H1 (cell line): Measurements from ENCODE around the gene PAX5. TPM values are rescaled to one million over a fixed set of nuclear protein-coding genes. Genes with fewer than 3 reads are reported as not detected.

ENCODE experiments used
- CTCF ChIA-PET: fragments of 300-600 bp; sonication (Branson Sonifier 250); formaldehyde crosslinking; loops from one replicate; lab custom pipeline; 2021; ENCODE audit not compliant: partially characterized antibody; lab: Charles Lee
- POLR2A ChIA-PET: fragments of 300-600 bp; sonication (Branson Sonifier 250); formaldehyde crosslinking; loops from one replicate; lab custom pipeline; 2021; ENCODE audit warnings: inconsistent platforms; ENCODE audit not compliant: partially characterized antibody; lab: Charles Lee
- DNase-seq, 2 experiments: peaks; one replicate each; pipeline versions ENCODE4 v3.0.0 to v3.0.0-alpha.2; 2010 to 2022; ENCODE audit warnings: low spot score in 2 of 2, low read depth in 1 of 2, mixed read lengths in 1 of 2
- FAIRE-seq: peaks from 2 replicates; lab custom pipeline; 2011; peaks lifted over from hg19 to GRCh38; lab: Jason Lieb, UNC
- H2AFZ ChIP-seq: 2 replicates; pipeline ENCODE4 v1.8.1; 2012; ENCODE audit warnings: low read length, inconsistent platforms
- H2AK5ac ChIP-seq: 2 replicates; pipeline ENCODE4 v1.6.1; 2013; ENCODE audit warnings: low read depth, low read length
- H2BK120ac ChIP-seq: replicated peaks from 2 replicates; pipeline ENCODE3; 2013; ENCODE audit warnings: low read depth, low read length, inconsistent platforms
- H2BK12ac ChIP-seq: 2 replicates; pipeline ENCODE4 v1.6.1; 2013; ENCODE audit warnings: low read depth, low read length
- H2BK15ac ChIP-seq: 2 replicates; pipeline ENCODE4 v1.6.1; 2013; ENCODE audit warnings: low read length
- H2BK20ac ChIP-seq: 2 replicates; pipeline ENCODE4 v1.6.1; 2013; ENCODE audit warnings: low read length
- H2BK5ac ChIP-seq: 2 replicates; pipeline ENCODE4 v1.6.1; 2013; ENCODE audit warnings: low read depth, low read length
- H3K14ac ChIP-seq: 2 replicates; pipeline ENCODE4 v1.6.1; 2013; ENCODE audit warnings: inconsistent platforms; ENCODE audit not compliant: insufficient read length
- H3K18ac ChIP-seq: 2 replicates; pipeline ENCODE4 v1.6.1; 2013; ENCODE audit warnings: low read length; ENCODE audit errors: extremely low read depth
- H3K23ac ChIP-seq: 2 replicates; pipeline ENCODE4 v1.6.1; 2013; ENCODE audit warnings: inconsistent platforms; ENCODE audit not compliant: insufficient read length
- H3K23me2 ChIP-seq: 2 replicates; pipeline ENCODE4 v1.6.1; 2013; ENCODE audit warnings: low read depth, low read length
- H3K27ac ChIP-seq: 2 replicates; pipeline ENCODE4 v1.6.1; 2011; ENCODE audit warnings: low read depth, low read length, inconsistent platforms
- H3K27me3 ChIP-seq, 4 experiments: replicated peaks in 1 of 4; 1 replicate in 1 of 4; 2 replicates in 3 of 4; pipeline versions ENCODE4 v1.6.1 to v1.8.1; 2011 to 2013; ENCODE audit warnings: low read length in 3 of 4, mild to moderate bottlenecking in 3 of 4, inconsistent platforms in 2 of 4, mixed read lengths in 2 of 4, moderate library complexity in 1 of 4; ENCODE audit not compliant: control insufficient read depth in 3 of 4, insufficient read depth in 3 of 4; ENCODE audit errors: extremely low read depth in 1 of 4
- H3K36me3 ChIP-seq, 4 experiments: 2 replicates each; pipeline versions ENCODE4 v1.6.1 to v1.8.1; 2011 to 2013; ENCODE audit warnings: mild to moderate bottlenecking in 4 of 4, low read length in 3 of 4, moderate library complexity in 2 of 4, control low read depth in 1 of 4, inconsistent platforms in 1 of 4; ENCODE audit not compliant: insufficient read depth in 4 of 4, control insufficient read depth in 2 of 4
- H3K4ac ChIP-seq: replicated peaks from 2 replicates; pipeline ENCODE3; 2013; ENCODE audit warnings: low read length, low read depth, mixed read lengths, inconsistent platforms; ENCODE audit not compliant: insufficient read length
- H3K4me1 ChIP-seq, 4 experiments: replicated peaks in 1 of 4; 1 replicate in 1 of 4; 2 replicates in 3 of 4; pipeline versions ENCODE4 v1.6.1 to v1.8.1; 2011 to 2013; ENCODE audit warnings: low read length in 3 of 4, inconsistent platforms in 2 of 4, mixed read lengths in 1 of 4; ENCODE audit not compliant: insufficient read depth in 4 of 4, control insufficient read depth in 3 of 4
- H3K4me2 ChIP-seq, 2 experiments: 2 replicates each; pipeline versions ENCODE4 v1.6.1 to v1.8.1; 2011 to 2013; ENCODE audit warnings: low read depth in 2 of 2, low read length in 2 of 2, control low read depth in 1 of 2, inconsistent platforms in 1 of 2, mild to moderate bottlenecking in 1 of 2; ENCODE audit not compliant: insufficient read depth in 1 of 2
- H3K4me3 ChIP-seq, 4 experiments: fragments of 200-600, 300-600 bp in 1 of 4; sonication (generic), shearing (Covaris generic), sonication (Bioruptor Twin) in 1 of 4; 2 replicates each; pipeline versions ENCODE4 v1.5.1 to v1.8.1; 2011 to 2016; ENCODE audit warnings: low read length in 4 of 4, low read depth in 3 of 4, control low read depth in 2 of 4, inconsistent platforms in 2 of 4, mild to moderate bottlenecking in 2 of 4, mixed read lengths in 1 of 4, moderate library complexity in 1 of 4; ENCODE audit not compliant: insufficient read depth in 2 of 4; ENCODE audit errors: extremely low read depth in 1 of 4
- H3K56ac ChIP-seq: replicated peaks from 2 replicates; pipeline ENCODE3; 2013; ENCODE audit warnings: low read depth, mild to moderate bottlenecking, mixed read lengths, low read length, inconsistent platforms; ENCODE audit not compliant: insufficient read length
- H3K79me1 ChIP-seq: 2 replicates; pipeline ENCODE4 v1.6.1; 2013; ENCODE audit warnings: low read depth, low read length, control low read depth
- H3K79me2 ChIP-seq, 2 experiments: 2 replicates each; pipeline versions ENCODE4 v1.6.1 to v1.8.1; 2012 to 2013; ENCODE audit warnings: low read length in 2 of 2, mild to moderate bottlenecking in 2 of 2, inconsistent platforms in 1 of 2; ENCODE audit not compliant: insufficient read depth in 2 of 2, control insufficient read depth in 1 of 2
- H3K9ac ChIP-seq, 4 experiments: replicated peaks in 1 of 4; 1 replicate in 1 of 4; 2 replicates in 3 of 4; pipeline versions ENCODE4 v1.6.1 to v1.8.1; 2011 to 2013; ENCODE audit warnings: low read depth in 3 of 4, low read length in 3 of 4, control low read depth in 2 of 4, mild to moderate bottlenecking in 2 of 4, moderate library complexity in 2 of 4, inconsistent platforms in 1 of 4; ENCODE audit errors: extremely low read depth in 1 of 4
- H3K9me3 ChIP-seq, 2 experiments: 2 replicates each; pipeline versions ENCODE4 v1.6.1 to v1.8.1; 2012 to 2013; ENCODE audit warnings: mild to moderate bottlenecking in 2 of 2, moderate library complexity in 2 of 2, control low read depth in 1 of 2, inconsistent platforms in 1 of 2, low read depth in 1 of 2, low read length in 1 of 2, mixed read lengths in 1 of 2; ENCODE audit not compliant: insufficient read depth in 2 of 2
- H4K20me1 ChIP-seq, 2 experiments: replicated peaks in 1 of 2; 2 replicates each; pipeline versions ENCODE3 to v1.8.1; 2011 to 2013; ENCODE audit warnings: inconsistent platforms in 2 of 2, low read length in 2 of 2, mild to moderate bottlenecking in 1 of 2; ENCODE audit not compliant: insufficient read depth in 2 of 2, control insufficient read depth in 1 of 2
- H4K5ac ChIP-seq: 2 replicates; pipeline ENCODE4 v1.6.1; 2013; ENCODE audit warnings: low read length, low read depth, mixed read lengths, inconsistent platforms; ENCODE audit not compliant: insufficient read length
- H4K8ac ChIP-seq: 2 replicates; pipeline ENCODE4 v1.8.0; 2013; ENCODE audit warnings: mild to moderate bottlenecking, moderate library complexity, low read length, inconsistent platforms; ENCODE audit not compliant: insufficient read depth; ENCODE audit errors: extremely low read depth
- H4K91ac ChIP-seq: replicated peaks from 2 replicates; pipeline ENCODE3; 2013; ENCODE audit warnings: low read length, mixed read lengths, inconsistent platforms; ENCODE audit not compliant: insufficient read length
- BRCA1 ChIP-seq: IDR thresholded peaks from 2 replicates; pipeline ENCODE4 v1.6.1; 2012; ENCODE audit warnings: low read depth, low read length, improper control_type of control experiment
- FOSL1 ChIP-seq: IDR thresholded peaks from 2 replicates; pipeline ENCODE4 v1.6.1; 2011; ENCODE audit warnings: mild to moderate bottlenecking, low read depth, low read length, moderate library complexity; ENCODE audit not compliant: insufficient read depth
- HDAC2 ChIP-seq, 2 experiments: fragments of 300-600 bp in 1 of 2; sonication (generic) in 1 of 2; IDR thresholded peaks; 2 replicates each; pipeline ENCODE4 v1.6.1; 2011 to 2012; ENCODE audit warnings: low read depth in 2 of 2, low read length in 2 of 2, mild to moderate bottlenecking in 2 of 2, moderate library complexity in 2 of 2, borderline replicate concordance in 1 of 2, inconsistent platforms in 1 of 2
- HDAC6 ChIP-seq: IDR thresholded peaks from one replicate; pipeline ENCODE4 v1.7.1; 2012; ENCODE audit warnings: low read depth, mild to moderate bottlenecking, inconsistent platforms, low read length, moderate library complexity
- MAFK ChIP-seq: IDR thresholded peaks from 2 replicates; pipeline ENCODE4 v1.6.1; 2012; ENCODE audit warnings: low read depth, mild to moderate bottlenecking, improper control_type of control experiment, low read length
- NANOG ChIP-seq: IDR thresholded peaks from 2 replicates; pipeline ENCODE4 v1.6.1; 2011; ENCODE audit warnings: low read length, low read depth, mild to moderate bottlenecking, inconsistent platforms; ENCODE audit not compliant: insufficient read depth, poor library complexity, severe bottlenecking
- RBBP5 ChIP-seq: IDR thresholded peaks from 2 replicates; pipeline ENCODE4 v1.7.1; 2012; ENCODE audit warnings: low read depth, mild to moderate bottlenecking, inconsistent platforms, low read length, moderate library complexity, borderline replicate concordance
- RNF2 ChIP-seq: fragments of 200-900, 300-1000 bp; sonication (generic); IDR thresholded peaks from 2 replicates; pipeline ENCODE4 v1.7.1; 2016; ENCODE audit warnings: borderline replicate concordance, low read depth, mild to moderate bottlenecking, antibody characterized with exemption, low read length; ENCODE audit not compliant: poor library complexity, severe bottlenecking; ENCODE audit errors: missing control alignments
- SP2 ChIP-seq: IDR thresholded peaks from 2 replicates; pipeline ENCODE4 v1.6.1; 2012; ENCODE audit warnings: mild to moderate bottlenecking, low read length, inconsistent platforms
- ZNF274 ChIP-seq: IDR thresholded peaks from 2 replicates; pipeline ENCODE4 v1.7.0; 2012; ENCODE audit warnings: low read length, borderline replicate concordance; ENCODE audit errors: extremely low read depth
- WGBS, 2 experiments: shearing (Covaris generic) in 1 of 2; methylation state at CpG; one replicate each; pipeline versions ENCODE4 v1.1.6 to v1.1.7; 2013 to 2015; ENCODE audit warnings: low lambda C conversion rate in 2 of 2, mixed read lengths in 2 of 2, inconsistent platforms in 1 of 2, low coverage in 1 of 2, missing lambda C conversion rate in 1 of 2; ENCODE audit not compliant: insufficient replicate concordance in 2 of 2, insufficient coverage in 1 of 2, insufficient read length in 1 of 2; ENCODE audit errors: extremely low coverage in 1 of 2, missing lambda C conversion rate in 1 of 2; 5-methylcytosine and 5-hydroxymethylcytosine counted together
- polyA plus RNA-seq, 7 experiments: library from polyadenylated mRNA; depleted of rRNA in 3 of 7; stranded (reverse) in 5 of 7; unstranded in 2 of 7; fragments of >200 nt in 5 of 7; fragments of 200-250 nt in 2 of 7; gene quantifications; 1 replicate in 5 of 7; 2 replicates in 1 of 7; 4 replicates in 1 of 7; pipeline versions ENCODE4 v1.2.1 to v1.2.3, GENCODE V29; 2011 to 2013; ENCODE audit warnings: missing spikeins in 2 of 7, mixed read lengths in 2 of 7
- total RNA-seq: library from RNA; stranded (reverse); fragmentation: NEBNext Ultra II Directional; extraction: Animal tissue kit (Norgen Biotek cat#: 25700); gene quantifications from 2 replicates; pipeline ENCODE4 v1.2.1, GENCODE V29; 2021

The PAX5 gene
- total and polyA plus RNA-seq, 2 of the 8 experiments (the other 6 are each of a cell fraction or from before 2014, with no cell fraction given), result 0.29 to 0.43 TPM

DNA sequence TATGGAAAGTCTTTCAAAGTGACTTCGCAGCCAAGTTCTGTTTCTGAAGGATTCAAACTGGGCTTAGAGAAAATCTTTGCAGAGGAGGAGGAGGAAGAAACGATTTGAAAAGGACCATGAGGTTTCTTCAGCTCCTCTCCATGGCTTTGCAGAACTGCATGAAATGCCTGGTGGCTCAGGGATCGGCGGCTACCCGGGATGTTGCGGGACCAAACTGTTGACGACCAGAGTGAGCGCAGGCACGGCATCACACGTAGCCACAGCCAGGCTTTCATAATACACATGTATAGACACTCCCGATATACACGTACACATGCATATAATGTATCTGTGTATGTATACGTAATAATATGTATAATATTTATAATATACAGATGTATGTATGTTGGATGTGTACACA, 180.0 kb downstream of the PAX5 start:
- Histone ChIP-seq H4K8ac (no peak overlapping the region), H2BK12ac (no peak overlapping the region), H2BK20ac (no peak overlapping the region), H3K56ac (no peak overlapping the region), H2AK5ac (no peak overlapping the region), H4K91ac (no peak overlapping the region), H3K27me3 (no peaks in the 10 kb centered on the region), H3K4ac (no peak overlapping the region), H2BK120ac (no peak overlapping the region), H3K23ac (no peak overlapping the region), H3K4me2 (no peak overlapping the region), H3K23me2 (no peaks in the 10 kb centered on the region), H3K27ac (no peak overlapping the region), H3K18ac (no peak overlapping the region), H3K9me3 (no peaks in the 10 kb centered on the region), H4K5ac (no peak overlapping the region), H3K4me1 (peaks cover 0 to 4% (median 0%) of the 10 kb centered on the region in 4 experiments; a peak in 4 of 7 replicates), H3K79me2 (no peaks in the 10 kb centered on the region), H2AFZ (no peak overlapping the region), H3K4me3 (no peak overlapping the region), H3K14ac (no peak overlapping the region), H4K20me1 (no peaks in the 10 kb centered on the region), H3K9ac (no peak overlapping the region), H2BK15ac (no peak overlapping the region), H3K36me3 (no peaks in the 10 kb centered on the region), H3K79me1 (no peaks in the 10 kb centered on the region), H2BK5ac (no peak overlapping the region)
- CTCF ChIA-PET, result interaction anchor here (0.6 to 13.8 kb wide), 19 partner anchors 8 to 557 kb away, joined by 3 to 148 read pairs (median 6); no protein-coding TSS in a partner anchor
- no peak for FAIRE-seq
- DNase-seq, result no peak
- POLR2A ChIA-PET, result interaction anchor here (1.2 kb wide), 1 partner anchor 16 kb away, joined by 3 read pairs; no protein-coding TSS in a partner anchor
- WGBS, 2 experiments, result 77% methylated on average over 13 of the region's 13 CpGs; no CpG with 5 or more reads in 1 of the 2 experiments
- TF ChIP-seq ZNF274 (no peak), RBBP5 (no peak), RNF2 (no peak), SP2 (no peak), HDAC6 (no peak), FOSL1 (no peak), BRCA1 (no peak), HDAC2 (IDR thresholded peaks at IDR 0.05; ENCODE audit: borderline replicate concordance in 1 of 2, low read depth in 2 of 2, low read length in 2 of 2) (no peak), MAFK (no peak), NANOG (no peak)
